ENCODE measurements around the gene FUT1. TPM values are rescaled to one million over a fixed set of nuclear protein-coding genes. Genes with fewer than 3 reads are reported as not detected.

FUT1 gene
- total RNA-seq, 1 donor from 2014 or later = 4.4 TPM

- Mint-ChIP-seq H3K27ac (ENCODE audit: unreplicated experiment) (no peak overlapping the region), H3K27me3 (ENCODE audit: unreplicated experiment) (peaks cover 4% of the 10 kb centered on the region), H3K4me3 (ENCODE audit: unreplicated experiment) (no peak overlapping the region), H3K36me3 (ENCODE audit: unreplicated experiment) (no peaks in the 10 kb centered on the region), H3K4me1 (ENCODE audit: low read depth, unreplicated experiment) (peaks cover 4% of the 10 kb centered on the region), H3K9me3 (ENCODE audit: unreplicated experiment) (no peaks in the 10 kb centered on the region)
- no peak for TF ChIP-seq CTCF (IDR thresholded peaks at IDR 0.05; ENCODE audit: partially characterized antibody, unreplicated experiment)
- no peak for DNase-seq
Observed at GRCh38 chr19:48784527-48784926, 32.1 kb upstream of the FUT1 start.

DNA sequence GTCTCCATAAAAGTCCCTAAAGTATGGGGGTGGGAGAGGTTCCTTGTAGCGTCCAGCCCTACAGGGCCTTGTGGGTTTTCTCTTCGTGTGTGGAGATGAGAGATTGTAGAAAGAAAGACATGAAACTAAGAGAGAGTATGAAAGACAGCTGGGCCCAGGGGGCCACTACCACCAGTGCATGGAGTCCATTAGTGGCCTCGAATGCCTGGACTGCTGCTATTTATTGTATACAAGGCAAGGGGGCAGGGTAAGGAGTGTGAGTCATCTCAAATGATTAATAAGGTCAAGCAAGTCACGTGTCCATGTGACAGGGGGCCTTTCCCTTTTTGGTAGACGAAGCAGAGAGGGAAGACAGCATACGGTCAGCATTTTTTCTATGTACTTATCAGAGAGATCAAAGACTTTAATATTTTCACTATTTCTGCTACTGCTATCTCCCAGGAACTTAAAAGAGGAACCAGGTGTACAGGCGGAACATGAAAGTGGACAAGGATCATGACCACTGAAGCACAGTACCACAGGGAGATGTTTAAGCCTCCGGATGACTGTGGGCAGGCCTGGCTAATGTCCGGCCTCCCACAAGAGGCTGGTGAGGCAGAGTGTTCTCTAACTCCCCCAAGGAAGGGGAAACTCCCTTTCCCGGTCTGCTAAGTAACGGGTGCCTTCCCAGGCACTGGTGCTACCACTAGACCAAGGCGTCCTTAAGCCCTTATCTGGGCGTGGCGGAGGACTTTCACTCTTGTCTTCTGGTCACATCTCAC, 28.4 kb upstream of the FUT1 start:
- H3K4me3 Mint-ChIP-seq (ENCODE audit: unreplicated experiment) = peak overlapping the region; percentile 63
- H3K4me1 Mint-ChIP-seq (ENCODE audit: low read depth, unreplicated experiment) = peaks cover 4% of the 10 kb centered on the region
- H3K9me3 Mint-ChIP-seq (ENCODE audit: unreplicated experiment) = no peaks in the 10 kb centered on the region
- TF ChIP-seq CTCF (IDR thresholded peaks at IDR 0.05; ENCODE audit: partially characterized antibody, unreplicated experiment) = no peak
- no peaks in the 10 kb centered on the region for H3K36me3 Mint-ChIP-seq (ENCODE audit: unreplicated experiment)
- peaks cover 4% of the 10 kb centered on the region for H3K27me3 Mint-ChIP-seq (ENCODE audit: unreplicated experiment)
- no peak for DNase-seq
- H3K27ac Mint-ChIP-seq (ENCODE audit: unreplicated experiment) = peak overlapping the region; percentile 46

GRCh38 chr19:48779636-48780035, 27.2 kb upstream of the FUT1 start:
- Mint-ChIP-seq H3K4me1 (ENCODE audit: low read depth, unreplicated experiment) (peaks cover 4% of the 10 kb centered on the region), H3K27ac (ENCODE audit: unreplicated experiment) (no peak overlapping the region), H3K36me3 (ENCODE audit: unreplicated experiment) (no peaks in the 10 kb centered on the region), H3K4me3 (ENCODE audit: unreplicated experiment) (no peak overlapping the region), H3K27me3 (ENCODE audit: unreplicated experiment) (peaks cover 4% of the 10 kb centered on the region), H3K9me3 (ENCODE audit: unreplicated experiment) (peaks cover 2% of the 10 kb centered on the region)
- no peak for TF ChIP-seq CTCF (IDR thresholded peaks at IDR 0.05; ENCODE audit: partially characterized antibody, unreplicated experiment)
- DNase-seq = no peak

DNA sequence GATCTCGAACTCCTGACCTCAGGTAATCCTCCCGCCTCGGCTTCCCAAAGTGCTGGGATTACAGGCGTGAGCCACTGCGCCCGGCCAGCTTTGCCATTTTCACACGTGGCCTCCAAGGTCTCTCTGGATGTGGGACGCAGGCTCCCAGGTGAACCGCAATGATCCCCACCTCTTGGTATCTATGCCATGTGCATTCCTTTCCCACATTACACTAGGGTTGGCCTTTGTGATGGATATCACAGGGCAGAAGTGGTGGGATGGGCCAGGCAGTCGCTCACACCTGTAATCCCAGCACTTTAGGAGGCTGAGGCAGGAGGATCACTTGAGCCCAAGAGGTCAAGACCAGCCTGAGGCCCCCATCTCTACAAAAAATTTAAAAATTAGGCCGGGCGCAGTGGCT, 25.3 kb upstream of the FUT1 start:
- Mint-ChIP-seq H3K4me3 (ENCODE audit: unreplicated experiment) (no peak overlapping the region), H3K4me1 (ENCODE audit: low read depth, unreplicated experiment) (peaks cover 4% of the 10 kb centered on the region), H3K27me3 (ENCODE audit: unreplicated experiment) (peaks cover 4% of the 10 kb centered on the region), H3K36me3 (ENCODE audit: unreplicated experiment) (no peaks in the 10 kb centered on the region), H3K9me3 (ENCODE audit: unreplicated experiment) (peaks cover 2% of the 10 kb centered on the region), H3K27ac (ENCODE audit: unreplicated experiment) (no peak overlapping the region)
- no peak for DNase-seq
- no peak for TF ChIP-seq CTCF (IDR thresholded peaks at IDR 0.05; ENCODE audit: partially characterized antibody, unreplicated experiment)

DNA sequence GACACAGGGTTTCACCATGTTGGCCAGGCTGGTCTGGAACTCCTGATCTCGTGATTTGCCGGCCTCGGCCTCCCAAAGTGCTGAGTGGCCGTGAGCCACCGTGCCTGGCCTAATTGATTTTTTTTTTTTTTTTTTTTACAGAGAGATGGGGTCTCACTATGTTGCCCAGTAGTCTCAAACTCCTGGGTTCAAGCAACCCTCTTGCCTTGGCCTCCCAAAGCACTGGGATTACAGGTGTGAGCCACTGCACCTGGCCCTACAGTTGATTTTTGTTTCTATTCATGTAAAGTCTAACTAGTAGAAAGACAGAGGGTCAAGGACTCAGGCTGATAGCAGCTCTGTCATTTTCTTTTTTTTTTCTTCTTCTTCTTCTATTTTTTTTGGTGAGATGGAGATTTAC, 24.7 kb upstream of the FUT1 start:
- H3K4me3 Mint-ChIP-seq (ENCODE audit: unreplicated experiment) = no peak overlapping the region
- H3K27me3 Mint-ChIP-seq (ENCODE audit: unreplicated experiment) = peaks cover 6% of the 10 kb centered on the region
- peaks cover 4% of the 10 kb centered on the region for H3K4me1 Mint-ChIP-seq (ENCODE audit: low read depth, unreplicated experiment)
- H3K9me3 Mint-ChIP-seq (ENCODE audit: unreplicated experiment) = peaks cover 2% of the 10 kb centered on the region
- no peak for TF ChIP-seq CTCF (IDR thresholded peaks at IDR 0.05; ENCODE audit: partially characterized antibody, unreplicated experiment)
- no peak for DNase-seq
- no peaks in the 10 kb centered on the region for H3K36me3 Mint-ChIP-seq (ENCODE audit: unreplicated experiment)
- no peak overlapping the region for H3K27ac Mint-ChIP-seq (ENCODE audit: unreplicated experiment)
